DOHH2 (cell line): ENCODE results near the gene IRAK2.

Experiments
- EZH2phosphoT487 ChIP-seq: fragments of 200-600 bp; sonication (generic); IDR thresholded peaks from 2 replicates; pipeline ENCODE4 v1.6.1; 2017; ENCODE audit warnings: borderline replicate concordance, mild to moderate bottlenecking, antibody characterized with exemption, low read length, moderate library complexity, mixed read lengths
- TF ChIP-seq, protein P1 (sequence below): fragments of 200-600 bp; sonication (generic); IDR thresholded peaks from one replicate; pipeline ENCODE4 v1.5.1; 2014; ENCODE audit warnings: antibody characterized with exemption, mild to moderate bottlenecking, low read depth, low read length; ENCODE audit not compliant: poor library complexity, severe bottlenecking

DNA sequence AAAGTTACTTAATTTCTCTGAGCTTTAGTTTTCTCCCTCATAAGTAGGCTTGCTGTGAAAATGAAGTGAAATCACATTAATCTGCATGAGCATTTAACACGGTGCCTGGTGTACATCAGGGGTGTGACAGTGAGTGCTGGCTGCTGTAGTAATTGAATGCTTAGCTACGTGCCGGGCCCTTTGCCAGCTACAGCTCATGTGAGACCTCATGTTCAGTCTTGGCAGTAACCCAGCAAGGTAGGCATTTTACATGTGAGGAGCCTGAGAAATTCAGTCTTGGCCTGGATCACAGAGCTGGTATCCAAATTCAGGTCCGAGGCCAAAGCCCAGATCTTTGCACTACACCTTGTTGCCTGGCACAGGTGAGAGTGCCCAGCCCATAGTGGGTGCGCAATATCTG is 118.9 kb downstream of the IRAK2 start:
- TF ChIP-seq, protein P1, sequence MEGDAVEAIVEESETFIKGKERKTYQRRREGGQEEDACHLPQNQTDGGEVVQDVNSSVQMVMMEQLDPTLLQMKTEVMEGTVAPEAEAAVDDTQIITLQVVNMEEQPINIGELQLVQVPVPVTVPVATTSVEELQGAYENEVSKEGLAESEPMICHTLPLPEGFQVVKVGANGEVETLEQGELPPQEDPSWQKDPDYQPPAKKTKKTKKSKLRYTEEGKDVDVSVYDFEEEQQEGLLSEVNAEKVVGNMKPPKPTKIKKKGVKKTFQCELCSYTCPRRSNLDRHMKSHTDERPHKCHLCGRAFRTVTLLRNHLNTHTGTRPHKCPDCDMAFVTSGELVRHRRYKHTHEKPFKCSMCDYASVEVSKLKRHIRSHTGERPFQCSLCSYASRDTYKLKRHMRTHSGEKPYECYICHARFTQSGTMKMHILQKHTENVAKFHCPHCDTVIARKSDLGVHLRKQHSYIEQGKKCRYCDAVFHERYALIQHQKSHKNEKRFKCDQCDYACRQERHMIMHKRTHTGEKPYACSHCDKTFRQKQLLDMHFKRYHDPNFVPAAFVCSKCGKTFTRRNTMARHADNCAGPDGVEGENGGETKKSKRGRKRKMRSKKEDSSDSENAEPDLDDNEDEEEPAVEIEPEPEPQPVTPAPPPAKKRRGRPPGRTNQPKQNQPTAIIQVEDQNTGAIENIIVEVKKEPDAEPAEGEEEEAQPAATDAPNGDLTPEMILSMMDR: no peak
- no peak for TF ChIP-seq EZH2phosphoT487
